ENCODE measurements around the gene PCDHAC1. TPM values are rescaled to one million over a fixed set of nuclear protein-coding genes. Genes with fewer than 3 reads are reported as not detected.

Gene PCDHAC1
- total RNA-seq, 3 donors from 2014 or later: 0.05 TPM; not detected in 2

Other genes starting within 250 kb of the PCDHAC1 start
- gene HARS1, start 234.9 kb upstream of the PCDHAC1 start, total RNA-seq: 100 to 1,000 TPM; 125 to 133 (median 131) TPM
- 10 to 100 TPM; 28.6 to 31.3 (median 29.5) TPM for gene HARS2, start 234.8 kb upstream of the PCDHAC1 start, total RNA-seq
- gene ZMAT2, start 225.9 kb upstream of the PCDHAC1 start, total RNA-seq: 10 to 100 TPM; 83.2 to 91.9 (median 83.6) TPM
- not detected for gene PCDHA1, start 140.2 kb upstream of the PCDHAC1 start, total RNA-seq
- gene PCDHA2, start 131.4 kb upstream of the PCDHAC1 start, total RNA-seq: not detected
- not detected for gene PCDHA3, start 125.2 kb upstream of the PCDHAC1 start, total RNA-seq
- gene PCDHA4, start 119.2 kb upstream of the PCDHAC1 start, total RNA-seq: under 1 TPM in 2 of 3 donors, not detected in 1; 0.08 to 0.14 TPM
- gene PCDHA5, start 104.7 kb upstream of the PCDHAC1 start, total RNA-seq: not detected
- gene PCDHA6, start 98.3 kb upstream of the PCDHAC1 start, total RNA-seq: not detected
- gene PCDHA7, start 92.0 kb upstream of the PCDHAC1 start, total RNA-seq: not detected
- gene PCDHA8, start 85.1 kb upstream of the PCDHAC1 start, total RNA-seq: not detected
- not detected for gene PCDHA9, start 77.9 kb upstream of the PCDHAC1 start, total RNA-seq
- not detected for gene PCDHA10, start 70.4 kb upstream of the PCDHAC1 start, total RNA-seq
- gene PCDHA11, start 57.3 kb upstream of the PCDHAC1 start, total RNA-seq: not detected
- gene PCDHA12, start 51.0 kb upstream of the PCDHAC1 start, total RNA-seq: not detected
- not detected for gene PCDHA13, start 44.2 kb upstream of the PCDHAC1 start, total RNA-seq
- not detected for gene PCDHAC2, start 40.2 kb downstream of the PCDHAC1 start, total RNA-seq
- not detected for gene PCDHB1, start 125.1 kb downstream of the PCDHAC1 start, total RNA-seq
- under 1 TPM in 1 of 3 donors, not detected in 2; 0.19 TPM for gene PCDHB2, start 168.3 kb downstream of the PCDHAC1 start, total RNA-seq
- not detected for gene PCDHB3, start 174.2 kb downstream of the PCDHAC1 start, total RNA-seq
- not detected for gene PCDHB4, start 195.5 kb downstream of the PCDHAC1 start, total RNA-seq
- under 1 TPM in 2 of 3 donors, not detected in 1; 0.13 to 0.16 TPM for gene PCDHB5, start 208.9 kb downstream of the PCDHAC1 start, total RNA-seq
- under 1 TPM in 1 of 3 donors, not detected in 2; 0.05 TPM for gene PCDHB6, start 223.8 kb downstream of the PCDHAC1 start, total RNA-seq
- not detected for gene PCDHB7, start 246.3 kb downstream of the PCDHAC1 start, total RNA-seq